Endothelial cell of umbilical vein (primary cell): ENCODE measurements around the gene EIF1AX. TPM values are rescaled to one million over a fixed set of nuclear protein-coding genes. Genes with fewer than 3 reads are reported as not detected.

Experiments used
- BruUV-seq: library from RNA; stranded (reverse); fragments of 400-500 nt; replicated peaks from 2 replicates; lab custom pipeline; 2021; lab: Mats Ljungman, UMichigan
- CTCF ChIA-PET: fragments of 300-600, 350-600 bp; sonication (Branson Sonifier 250); formaldehyde crosslinking; loops from one replicate; lab custom pipeline; 2021; ENCODE audit warnings: antibody characterized with exemption, inconsistent platforms; lab: Charles Lee
- POLR2A ChIA-PET: fragments of 300-600, 350-600 bp; sonication (Branson Sonifier 250); formaldehyde crosslinking; loops from one replicate; lab custom pipeline; 2021; ENCODE audit warnings: antibody characterized with exemption, inconsistent platforms; lab: Charles Lee
- DNase-seq: peaks from one replicate; pipeline ENCODE4 v3.0.0-alpha.2; 2011; ENCODE audit warnings: low read depth, low spot score
- FAIRE-seq: peaks from 2 replicates; lab custom pipeline; 2011; peaks lifted over from hg19 to GRCh38; lab: Jason Lieb, UNC
- H2AFZ ChIP-seq: 2 replicates; pipeline ENCODE4 v1.6.0; 2012; ENCODE audit warnings: low read depth, low read length, control low read depth, inconsistent platforms
- H3K27ac ChIP-seq: 2 replicates; pipeline ENCODE4 v1.5.1; 2011; ENCODE audit warnings: low read depth, mild to moderate bottlenecking, control low read depth, low read length, moderate library complexity; ENCODE audit not compliant: insufficient read depth
- H3K27me3 ChIP-seq, 2 experiments: 2 replicates each; pipeline versions ENCODE4 v1.6.0 to v1.6.1; 2011; ENCODE audit warnings: low read length in 2 of 2, mixed read lengths in 1 of 2; ENCODE audit not compliant: control insufficient read depth in 2 of 2, insufficient read depth in 2 of 2
- H3K36me3 ChIP-seq, 2 experiments: 2 replicates in 1 of 2; 3 replicates in 1 of 2; pipeline ENCODE4 v1.5.1; 2011; ENCODE audit warnings: low read length in 2 of 2, mild to moderate bottlenecking in 1 of 2, moderate library complexity in 1 of 2; ENCODE audit not compliant: control insufficient read depth in 2 of 2, insufficient read depth in 2 of 2; ENCODE audit errors: extremely low read depth in 1 of 2
- H3K4me1 ChIP-seq: 3 replicates; pipeline ENCODE4 v1.5.1; 2011; ENCODE audit warnings: mild to moderate bottlenecking, low read length; ENCODE audit not compliant: control insufficient read depth, insufficient read depth; ENCODE audit errors: extremely low read depth
- H3K4me2 ChIP-seq: 2 replicates; pipeline ENCODE4 v1.6.1; 2011; ENCODE audit warnings: low read length, control low read depth, mixed read lengths; ENCODE audit not compliant: insufficient read depth
- H3K4me3 ChIP-seq, 3 experiments: fragments of 200-600 bp in 1 of 3; sonication (generic), shearing (Covaris generic) in 1 of 3; replicated peaks in 1 of 3; 2 replicates each; pipeline ENCODE4 v1.5.1; 2011 to 2016; ENCODE audit warnings: control low read depth in 3 of 3, low read length in 3 of 3, mild to moderate bottlenecking in 2 of 3, inconsistent platforms in 1 of 3, low read depth in 1 of 3, moderate library complexity in 1 of 3; ENCODE audit not compliant: insufficient read depth in 1 of 3
- H3K79me2 ChIP-seq: 2 replicates; pipeline ENCODE4 v1.6.0; 2012; ENCODE audit warnings: low read length, inconsistent platforms; ENCODE audit not compliant: control insufficient read depth, insufficient read depth
- H3K9ac ChIP-seq: replicated peaks from 2 replicates; pipeline ENCODE3; 2011; ENCODE audit warnings: low read length, control low read depth; ENCODE audit not compliant: insufficient read depth; ENCODE audit errors: extremely low read depth
- H3K9me1 ChIP-seq: replicated peaks from 3 replicates; pipeline ENCODE4 v1.6.0; 2011; ENCODE audit warnings: mild to moderate bottlenecking, low read length; ENCODE audit not compliant: control insufficient read depth, insufficient read depth; ENCODE audit errors: extremely low read depth
- H3K9me3 ChIP-seq: replicated peaks from 2 replicates; pipeline ENCODE4 v1.5.1; 2012; ENCODE audit warnings: low read length, inconsistent platforms; ENCODE audit not compliant: control insufficient read depth, insufficient read depth
- H4K20me1 ChIP-seq: replicated peaks from 2 replicates; pipeline ENCODE3; 2011; ENCODE audit warnings: mild to moderate bottlenecking, low read length; ENCODE audit not compliant: control insufficient read depth, insufficient read depth; ENCODE audit errors: extremely low read depth
- EZH2 ChIP-seq: IDR thresholded peaks from 2 replicates; pipeline ENCODE4 v1.6.1; 2012; ENCODE audit warnings: borderline replicate concordance, low read depth, mild to moderate bottlenecking, moderate library complexity, low read length, inconsistent platforms; ENCODE audit not compliant: severe bottlenecking
- FOS ChIP-seq: IDR thresholded peaks from 2 replicates; pipeline ENCODE4 v1.6.1; 2011; ENCODE audit warnings: mild to moderate bottlenecking, low read length, moderate library complexity, borderline replicate concordance; ENCODE audit not compliant: insufficient read depth
- GATA2 ChIP-seq: IDR thresholded peaks from 2 replicates; pipeline ENCODE4 v1.7.0; 2011; ENCODE audit warnings: low read depth, mild to moderate bottlenecking, moderate library complexity, mixed read lengths, low read length; ENCODE audit not compliant: insufficient read length, insufficient read depth
- POLR2A ChIP-seq: IDR thresholded peaks from 2 replicates; pipeline ENCODE4 v1.6.1; 2012; ENCODE audit warnings: low read depth, mild to moderate bottlenecking, control low read depth, low read length
- POLR2AphosphoS5 ChIP-seq: IDR thresholded peaks from 2 replicates; pipeline ENCODE4 v1.6.1; 2012; ENCODE audit warnings: low read depth, mild to moderate bottlenecking, control low read depth, low read length, moderate library complexity; ENCODE audit not compliant: insufficient read depth
- dilution Hi-C: fragments of 300-500 bp; cut with MboI; formaldehyde crosslinking; loops from one replicate; pipeline ENCODE4 v1.15.0; 2019; ENCODE audit warnings: low sequenced_read_pairs; ENCODE audit not compliant: extremely low pct_ligation_motif_present
- intact Hi-C: fragments of 100-400 bp; cut with micrococcal nuclease; formaldehyde crosslinking; loops from one replicate; pipeline ENCODE4 v1.10.0; 2022
- polyA plus RNA-seq, 4 experiments: library from polyadenylated mRNA; depleted of rRNA in 3 of 4; stranded (reverse) in 3 of 4; unstranded in 1 of 4; fragments of >200 nt; gene quantifications; 2 replicates each; pipeline versions ENCODE4 v1.2.1 to v1.2.3, GENCODE V29; 2011 to 2012; ENCODE audit warnings: missing spikeins in 1 of 4
- total RNA-seq: library from RNA; stranded (reverse); gene quantifications from 2 replicates; pipeline ENCODE4 v1.2.3, GENCODE V29; 2021
- TF ChIP-seq, protein P1 (sequence below), 2 donors: IDR thresholded peaks; 1 replicate in 1 of 2; 2 replicates in 1 of 2; pipeline ENCODE4 v1.5.1; 2011; ENCODE audit warnings: low read length in 2 of 2, mild to moderate bottlenecking in 2 of 2, moderate library complexity in 2 of 2, control low read depth in 1 of 2, inconsistent platforms in 1 of 2, low read depth in 1 of 2; ENCODE audit not compliant: insufficient read depth in 1 of 2; ENCODE audit errors: extremely low read depth in 1 of 2
- TF ChIP-seq, protein P2 (sequence below): IDR thresholded peaks from 2 replicates; pipeline ENCODE4 v1.6.1; 2011; ENCODE audit not compliant: insufficient read depth, insufficient read length

EIF1AX gene
- total and polyA plus RNA-seq, 2 donors (not counting 3 experiments of a cell fraction or from before 2014, with no cell fraction given): 12.8 to 89.4 TPM

DNA sequence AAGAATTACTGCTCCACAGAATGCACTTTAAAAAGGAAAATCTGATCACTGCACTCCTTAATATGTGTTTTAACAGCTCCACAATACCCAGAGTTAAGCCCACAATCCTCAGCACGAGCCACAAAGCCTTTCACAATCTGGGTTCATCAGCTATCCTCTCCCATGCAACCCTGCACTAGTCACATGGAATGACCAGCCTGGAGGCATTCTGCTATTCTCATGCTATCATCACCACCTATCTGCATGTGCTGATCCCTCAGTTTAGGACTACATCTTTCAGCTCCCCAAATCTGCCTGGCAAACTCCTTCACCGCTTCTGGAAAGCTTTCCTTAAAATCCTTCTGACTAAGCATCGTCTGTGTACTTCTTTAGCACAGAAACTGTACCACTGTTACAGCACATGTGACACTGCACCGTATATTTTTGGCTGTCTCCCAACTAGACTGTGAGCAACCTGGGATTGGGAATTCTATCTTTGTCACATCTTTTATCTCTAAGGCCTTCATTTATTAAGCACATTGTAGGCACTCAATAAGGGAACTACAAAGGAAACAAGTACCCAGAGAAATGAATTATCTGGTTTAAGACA is 18.3 kb upstream of the EIF1AX start:
- no TSS peak for BruUV-seq
- no peaks in the 10 kb centered on the region for H3K79me2 ChIP-seq
- H4K20me1 ChIP-seq: no peaks in the 10 kb centered on the region
- intact Hi-C loops: no loop called here
- ChIA-PET POLR2A (no interaction called here), CTCF (interaction anchor here (0.8 kb wide), 1 partner anchor 255 kb away, joined by 3 read pairs; no protein-coding TSS in a partner anchor)
- DNase-seq (no peak), FAIRE-seq (no peak)
- no peak overlapping the region for H3K4me2 ChIP-seq
- no peak overlapping the region for H3K4me3 ChIP-seq
- dilution Hi-C loops: no loop called here
- no peaks in the 10 kb centered on the region for H3K27me3 ChIP-seq
- no peaks in the 10 kb centered on the region for H3K4me1 ChIP-seq
- H3K9me1 ChIP-seq: no peaks in the 10 kb centered on the region
- H3K36me3 ChIP-seq: peaks cover 3 to 5% of the 10 kb centered on the region in 2 experiments
- no peak overlapping the region for H3K27ac ChIP-seq
- H2AFZ ChIP-seq: no peak overlapping the region
- no peaks in the 10 kb centered on the region for H3K9me3 ChIP-seq
- TF ChIP-seq, protein P1, sequence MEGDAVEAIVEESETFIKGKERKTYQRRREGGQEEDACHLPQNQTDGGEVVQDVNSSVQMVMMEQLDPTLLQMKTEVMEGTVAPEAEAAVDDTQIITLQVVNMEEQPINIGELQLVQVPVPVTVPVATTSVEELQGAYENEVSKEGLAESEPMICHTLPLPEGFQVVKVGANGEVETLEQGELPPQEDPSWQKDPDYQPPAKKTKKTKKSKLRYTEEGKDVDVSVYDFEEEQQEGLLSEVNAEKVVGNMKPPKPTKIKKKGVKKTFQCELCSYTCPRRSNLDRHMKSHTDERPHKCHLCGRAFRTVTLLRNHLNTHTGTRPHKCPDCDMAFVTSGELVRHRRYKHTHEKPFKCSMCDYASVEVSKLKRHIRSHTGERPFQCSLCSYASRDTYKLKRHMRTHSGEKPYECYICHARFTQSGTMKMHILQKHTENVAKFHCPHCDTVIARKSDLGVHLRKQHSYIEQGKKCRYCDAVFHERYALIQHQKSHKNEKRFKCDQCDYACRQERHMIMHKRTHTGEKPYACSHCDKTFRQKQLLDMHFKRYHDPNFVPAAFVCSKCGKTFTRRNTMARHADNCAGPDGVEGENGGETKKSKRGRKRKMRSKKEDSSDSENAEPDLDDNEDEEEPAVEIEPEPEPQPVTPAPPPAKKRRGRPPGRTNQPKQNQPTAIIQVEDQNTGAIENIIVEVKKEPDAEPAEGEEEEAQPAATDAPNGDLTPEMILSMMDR (IDR thresholded peaks at IDR 0.05; ENCODE audit: extremely low read depth in 1 of 2, insufficient read depth in 1 of 2, low read depth in 1 of 2, low read length in 2 of 2): no peak
- no peak for TF ChIP-seq POLR2AphosphoS5
- TF ChIP-seq EZH2: no peak
- no peak for TF ChIP-seq FOS
- no peak for TF ChIP-seq GATA2
- TF ChIP-seq, protein P2, sequence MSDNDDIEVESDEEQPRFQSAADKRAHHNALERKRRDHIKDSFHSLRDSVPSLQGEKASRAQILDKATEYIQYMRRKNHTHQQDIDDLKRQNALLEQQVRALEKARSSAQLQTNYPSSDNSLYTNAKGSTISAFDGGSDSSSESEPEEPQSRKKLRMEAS: no peak
- no peak for TF ChIP-seq POLR2A
- H3K9ac ChIP-seq: no peak overlapping the region
